Endothelial cell (in vitro differentiated cells): ENCODE data around the gene SRRM2. TPM values are rescaled to one million over a fixed set of nuclear protein-coding genes. Genes with fewer than 3 reads are reported as not detected.

ENCODE experiments used
- DNase-seq: peaks from one replicate; pipeline ENCODE4 v3.0.0; 2021; ENCODE audit warnings: low spot score
- H3K27ac Mint-ChIP-seq: one replicate; pipeline ENCODE4 v1.8.0; 2021; ENCODE audit warnings: mixed read lengths, inconsistent platforms; ENCODE audit not compliant: unreplicated experiment
- H3K27me3 Mint-ChIP-seq: one replicate; pipeline ENCODE4 v1.8.0; 2021; ENCODE audit warnings: mild to moderate bottlenecking, moderate library complexity, mixed read lengths, inconsistent platforms; ENCODE audit not compliant: unreplicated experiment
- H3K36me3 Mint-ChIP-seq: one replicate; pipeline ENCODE4 v1.8.0; 2021; ENCODE audit warnings: mild to moderate bottlenecking, low read depth, mixed read lengths, inconsistent platforms; ENCODE audit not compliant: unreplicated experiment
- H3K4me1 Mint-ChIP-seq: one replicate; pipeline ENCODE4 v1.8.0; 2021; ENCODE audit warnings: mild to moderate bottlenecking, mixed read lengths, inconsistent platforms; ENCODE audit not compliant: unreplicated experiment
- H3K4me3 Mint-ChIP-seq: one replicate; pipeline ENCODE4 v1.8.0; 2021; ENCODE audit warnings: mild to moderate bottlenecking, mixed read lengths, inconsistent platforms; ENCODE audit not compliant: unreplicated experiment
- H3K9me3 Mint-ChIP-seq: one replicate; pipeline ENCODE4 v1.8.0; 2021; ENCODE audit warnings: mixed read lengths, inconsistent platforms; ENCODE audit not compliant: unreplicated experiment
- CTCF ChIP-seq: fragments of 200-600 bp; sonication (generic); IDR thresholded peaks from one replicate; pipeline ENCODE4 v1.5.0; 2021; ENCODE audit warnings: antibody characterized with exemption; ENCODE audit not compliant: unreplicated experiment
- total RNA-seq: library from RNA; stranded (reverse); fragmentation: NEBNext Ultra II Directional; extraction: Animal tissue kit (Norgen Biotek cat#: 25700); gene quantifications from one replicate; pipeline ENCODE4 v1.2.1, GENCODE V29; 2021; ENCODE audit not compliant: unreplicated experiment

SRRM2 gene
- total RNA-seq, 1 donor from 2014 or later: 456 TPM

- Mint-ChIP-seq H3K9me3 (no peaks in the 10 kb centered on the region), H3K27me3 (peaks cover 4% of the 10 kb centered on the region), H3K4me3 (no peak overlapping the region), H3K36me3 (peaks cover 6% of the 10 kb centered on the region), H3K27ac (no peak overlapping the region), H3K4me1 (no peaks in the 10 kb centered on the region)
- TF ChIP-seq CTCF: no peak
- DNase-seq: no peak
Observed at GRCh38 chr16:2705351-2705750, 47.1 kb upstream of the SRRM2 start.

- no peak for TF ChIP-seq CTCF
- no peaks in the 10 kb centered on the region for H3K9me3 Mint-ChIP-seq
- no peak overlapping the region for H3K27ac Mint-ChIP-seq
- H3K27me3 Mint-ChIP-seq: peaks cover 4% of the 10 kb centered on the region
- H3K36me3 Mint-ChIP-seq: peaks cover 10% of the 10 kb centered on the region
- no peak overlapping the region for H3K4me3 Mint-ChIP-seq
- no peak for DNase-seq
- no peaks in the 10 kb centered on the region for H3K4me1 Mint-ChIP-seq
Observed at GRCh38 chr16:2706085-2706484, 46.4 kb upstream of the SRRM2 start.

- no peak for TF ChIP-seq CTCF
- Mint-ChIP-seq H3K9me3 (no peaks in the 10 kb centered on the region), H3K27ac (no peak overlapping the region), H3K36me3 (peaks cover 10% of the 10 kb centered on the region), H3K4me1 (no peaks in the 10 kb centered on the region), H3K4me3 (no peak overlapping the region), H3K27me3 (peaks cover 4% of the 10 kb centered on the region)
- DNase-seq: no peak
Observed at GRCh38 chr16:2706611-2707311, 45.7 kb upstream of the SRRM2 start.

GRCh38 chr16:2707368-2708289, 44.8 kb upstream of the SRRM2 start:
- H3K4me1 Mint-ChIP-seq: no peaks in the 10 kb centered on the region
- H3K27me3 Mint-ChIP-seq: peaks cover 4% of the 10 kb centered on the region
- no peak overlapping the region for H3K4me3 Mint-ChIP-seq
- no peak for TF ChIP-seq CTCF
- no peak overlapping the region for H3K27ac Mint-ChIP-seq
- peaks cover 10% of the 10 kb centered on the region for H3K36me3 Mint-ChIP-seq
- H3K9me3 Mint-ChIP-seq: no peaks in the 10 kb centered on the region
- DNase-seq: no peak

- Mint-ChIP-seq H3K4me1 (no peaks in the 10 kb centered on the region), H3K36me3 (peaks cover 10% of the 10 kb centered on the region), H3K27me3 (peaks cover 4% of the 10 kb centered on the region), H3K4me3 (no peak overlapping the region), H3K9me3 (no peaks in the 10 kb centered on the region), H3K27ac (no peak overlapping the region)
- no peak for TF ChIP-seq CTCF
- DNase-seq: no peak
Observed at GRCh38 chr16:2708290-2708639, 44.2 kb upstream of the SRRM2 start.
